GM19324 (cell line): Measurements from ENCODE around the gene CHKB.

Source experiments
- ATAC-seq: cut with Tn5 transposase; IDR thresholded peaks from one replicate; pipeline ENCODE4 v1.9.1; 2021; ENCODE audit warnings: mild to moderate bottlenecking, moderate library complexity; ENCODE audit not compliant: unreplicated experiment, low FRiP score

CHKB gene

DNA sequence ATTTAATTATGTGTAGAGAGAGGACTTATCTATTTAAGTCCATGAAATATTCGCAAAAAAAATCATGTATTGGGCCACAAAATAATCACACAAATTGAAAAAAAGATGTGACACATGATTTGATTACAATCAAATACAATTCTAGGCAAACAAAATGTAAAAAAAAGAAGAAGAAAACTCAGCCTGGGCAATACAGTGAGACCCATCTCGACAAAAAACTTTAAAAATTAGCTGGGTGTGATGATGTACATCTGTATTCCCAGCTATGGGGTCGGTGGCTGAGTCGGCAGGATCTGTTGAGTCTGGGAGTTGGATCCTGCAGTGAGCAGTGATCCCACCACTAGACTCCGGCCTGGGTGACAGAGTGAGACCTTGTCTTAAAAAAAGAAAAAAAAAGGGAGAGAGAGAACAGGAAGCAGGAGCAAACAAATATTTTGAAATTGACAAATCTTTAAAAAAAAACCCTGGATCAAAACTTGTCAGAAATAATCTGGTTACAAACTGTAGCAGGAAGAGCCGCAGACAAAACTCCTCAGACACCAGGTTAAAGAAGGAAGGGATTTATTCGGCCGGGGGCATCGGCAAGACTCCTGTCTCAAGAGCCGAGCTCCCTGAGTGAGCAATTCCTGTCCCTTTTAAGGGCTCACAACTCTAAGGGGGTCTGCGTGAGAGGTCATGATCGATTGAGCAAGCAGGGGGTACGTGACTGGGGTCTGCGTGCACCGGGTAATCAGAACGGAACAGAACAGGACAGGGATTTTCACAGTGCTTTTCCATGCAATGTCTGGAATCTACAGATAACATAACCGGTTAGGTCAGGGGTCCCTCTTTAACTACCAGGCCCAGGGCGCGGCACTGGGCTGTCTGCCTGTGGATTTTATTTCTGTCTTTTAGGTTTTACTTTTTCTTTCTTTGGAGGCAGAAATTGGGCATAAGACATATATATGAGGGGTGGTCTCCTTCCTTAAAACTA is 49.5 kb downstream of the CHKB start:
- ATAC-seq: no peak

DNA sequence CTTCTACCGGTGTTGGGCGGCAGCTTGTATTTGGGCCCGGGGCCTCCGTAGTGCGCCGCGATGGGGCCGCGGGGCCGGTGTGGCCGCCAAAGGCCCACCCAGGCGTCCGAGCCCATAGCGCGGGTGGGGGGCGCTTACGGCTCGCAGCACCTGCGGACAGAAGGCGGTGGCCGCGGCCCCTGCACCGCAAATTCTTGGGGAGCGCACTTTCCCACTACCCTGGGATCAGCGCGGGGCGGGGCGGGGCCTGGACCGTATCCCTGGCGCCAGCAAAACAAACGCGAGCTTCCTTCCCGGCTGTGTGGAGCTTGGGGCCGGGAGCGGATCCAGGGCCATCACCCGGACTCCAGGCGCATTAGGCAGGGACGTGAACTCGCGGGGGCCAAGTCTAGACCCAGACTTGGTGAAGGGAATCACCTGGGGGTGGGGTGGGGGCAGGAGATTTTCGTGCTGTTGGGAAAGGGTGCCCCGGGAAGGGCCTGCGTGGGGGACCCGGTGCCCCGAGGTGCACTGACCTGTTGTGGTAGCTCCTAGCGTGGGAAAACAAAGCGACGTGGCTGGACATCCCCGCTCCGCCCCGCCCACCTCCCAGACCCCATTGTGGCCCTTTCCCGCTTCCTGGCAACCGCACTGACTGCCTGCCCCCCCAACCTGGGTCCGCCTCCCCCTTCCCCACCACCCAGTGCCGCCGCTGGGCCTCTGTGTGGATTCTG is 50.5 kb downstream of the CHKB start:
- no peak for ATAC-seq

DNA sequence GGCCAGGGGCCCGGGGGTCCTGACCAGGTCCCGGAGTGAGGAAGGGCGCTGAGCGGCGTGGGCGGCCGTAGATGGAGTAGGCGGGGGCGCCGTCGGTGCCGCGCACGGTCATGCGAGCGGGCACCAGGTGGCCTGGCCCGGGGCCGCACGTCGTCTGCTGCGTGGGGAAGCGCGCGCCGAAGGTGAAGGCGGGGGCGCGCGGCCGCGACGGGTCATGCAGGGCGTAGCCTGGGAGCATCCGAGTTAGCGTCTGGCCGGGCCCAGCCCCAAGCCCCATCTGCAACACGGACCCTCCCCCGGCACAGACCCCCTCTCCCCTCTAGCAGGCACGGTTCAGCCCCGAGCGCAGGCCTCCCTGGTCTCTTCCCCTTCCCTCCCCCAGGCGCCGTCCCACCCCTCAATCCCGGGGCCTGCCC is 51.1 kb downstream of the CHKB start:
- ATAC-seq: peak; percentile 32

DNA sequence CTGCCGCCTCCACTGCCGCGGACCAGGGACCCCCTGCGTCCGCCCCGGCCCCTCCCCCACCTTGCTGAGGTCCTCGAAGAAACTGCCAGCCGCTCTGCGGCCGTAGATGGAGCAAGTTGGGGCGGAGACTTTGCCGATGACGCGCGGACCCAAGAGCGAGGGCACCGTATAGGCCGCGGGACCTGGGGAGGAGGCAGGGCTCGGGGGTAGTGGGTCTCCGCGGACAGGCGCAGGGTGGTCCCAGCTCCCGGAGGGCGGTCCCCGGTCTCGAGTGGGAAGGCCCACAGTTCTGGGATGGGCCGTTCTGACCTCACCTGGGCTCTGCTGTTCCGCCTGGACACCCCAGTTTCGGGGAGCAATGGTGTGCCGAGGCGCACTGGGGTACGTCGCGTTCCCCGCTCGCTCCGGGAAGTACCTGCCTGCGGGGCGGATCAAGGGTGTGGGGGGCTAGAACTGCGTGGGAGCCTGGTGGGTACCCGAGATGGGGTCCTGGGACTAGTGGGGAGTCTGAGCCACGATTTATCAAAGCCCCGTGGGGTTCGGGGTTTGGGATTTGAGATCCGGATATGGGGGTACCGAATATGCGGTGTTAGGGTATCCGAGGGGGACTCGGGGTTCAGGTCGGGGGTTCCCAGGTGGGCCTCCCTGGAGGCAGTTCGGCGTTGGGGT is 51.6 kb downstream of the CHKB start:
- no peak for ATAC-seq

DNA sequence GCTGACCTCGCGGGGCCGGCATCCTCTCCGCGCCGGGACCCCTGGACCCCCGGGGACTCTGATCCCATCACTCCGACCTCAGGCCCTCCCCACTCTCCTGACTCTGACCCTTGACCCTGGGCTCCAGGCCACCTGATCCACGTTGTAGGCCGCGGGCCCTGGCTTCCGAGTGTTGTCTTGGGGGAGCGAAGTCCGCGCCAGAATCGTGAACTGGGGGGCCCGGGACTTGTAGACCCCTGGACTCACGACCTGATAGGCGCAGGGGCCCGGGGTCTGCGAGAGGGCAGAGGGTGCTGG is 52.1 kb downstream of the CHKB start:
- ATAC-seq: no peak

DNA sequence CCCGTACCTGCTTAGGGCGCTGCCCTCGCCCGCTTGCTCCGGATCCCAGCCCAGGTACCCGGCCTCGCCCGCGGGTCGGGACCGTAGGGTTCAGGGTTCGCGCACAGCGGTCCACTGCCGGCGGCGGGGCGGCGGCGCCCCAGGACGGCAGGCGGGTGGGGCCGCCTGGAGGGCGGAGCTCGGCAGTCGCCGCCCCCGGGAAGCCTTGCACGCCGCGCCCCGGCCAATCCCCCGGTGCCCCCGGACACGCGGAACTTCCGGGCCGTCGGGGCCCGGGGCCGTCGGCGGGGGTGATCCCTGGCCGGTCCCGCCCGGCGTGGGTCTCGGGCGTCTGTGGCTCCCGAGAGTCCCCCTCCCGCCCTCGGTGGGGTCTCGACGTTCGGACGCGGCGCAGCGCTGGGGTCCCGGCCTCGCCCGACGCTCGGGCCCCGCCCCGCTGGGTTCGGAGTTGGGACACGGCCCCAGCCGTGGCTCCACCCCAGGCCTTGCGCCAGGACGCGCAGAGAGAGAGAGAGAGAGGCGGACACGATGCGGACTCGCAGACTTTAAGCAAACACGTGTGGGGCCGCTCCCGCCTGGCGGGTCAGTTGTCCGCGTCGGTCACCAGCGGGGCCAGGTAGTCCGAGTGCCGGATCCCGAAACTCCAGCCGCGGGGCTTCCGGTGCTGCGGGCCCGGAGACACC is 52.6 kb downstream of the CHKB start, which contains the start of gene TYMP:
TYMP (minus strand) TSS at position 116 of the 683 bp plus-strand sequence. CDS start 303 bp downstream, outside the sequence.
- peak; percentile 26 for ATAC-seq

DNA sequence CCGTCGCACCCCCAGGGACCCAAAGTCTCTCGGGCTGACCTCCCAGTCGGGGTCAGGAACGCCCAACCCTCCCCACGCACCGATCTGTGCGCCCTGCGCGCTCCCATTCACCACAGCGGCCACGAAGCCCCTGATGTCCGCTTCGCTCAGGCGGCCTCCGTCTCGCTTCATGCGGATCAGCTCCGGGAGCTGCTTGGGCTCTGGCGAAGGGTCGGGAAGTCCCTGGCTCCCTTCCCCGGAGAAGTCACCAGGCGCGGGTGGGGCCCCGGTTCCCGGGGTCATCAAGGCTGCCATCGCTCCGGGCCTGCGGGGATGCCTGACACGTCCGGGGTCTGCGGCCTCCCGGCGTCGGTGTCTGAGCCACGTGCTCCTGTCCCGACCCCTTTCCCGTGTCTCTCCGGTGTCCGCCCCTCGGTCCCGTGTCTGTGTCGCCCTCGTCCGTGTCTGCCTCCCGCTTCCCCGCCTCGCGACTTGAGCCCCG is 53.2 kb downstream of the CHKB start:
- ATAC-seq: no peak
